ENCODE data around the gene PLAU.

GRCh38 chr10:73892310-73893030 is 18.5 kb upstream of the PLAU start:
- no peak for TF ChIP-seq POLR2A (IDR thresholded peaks at IDR 0.05; ENCODE audit: low read depth, low read length)
- TF ChIP-seq CTCF (IDR thresholded peaks at IDR 0.05; ENCODE audit: extremely low read depth in 1 of 2, insufficient read depth in 1 of 2, low read depth in 1 of 2, low read length in 2 of 2), result no peak
- no peak for TF ChIP-seq MAX (IDR thresholded peaks at IDR 0.05; ENCODE audit: insufficient read depth, insufficient read length)
- no peak for TF ChIP-seq POLR2AphosphoS5 (IDR thresholded peaks at IDR 0.05; ENCODE audit: insufficient read depth, low read depth, low read length)
- TF ChIP-seq EZH2 (IDR thresholded peaks at IDR 0.05; ENCODE audit: borderline replicate concordance, low read depth, low read length, severe bottlenecking), result no peak
- TF ChIP-seq JUN (IDR thresholded peaks at IDR 0.05; ENCODE audit: borderline replicate concordance, insufficient read depth, insufficient read length, low read depth), result no peak
